HFFc6 (cell line): ENCODE measurements around the gene ADGRF1. TPM values are rescaled to one million over a fixed set of nuclear protein-coding genes. Genes with fewer than 3 reads are reported as not detected.
A peak's percentile ranks its signal among the peaks of the same experiment; 100 is the strongest.
"Not testable (repeated sequence)": the region's sequence is repeated elsewhere in the genome, so short reads cannot be mapped to it uniquely, and the experiment has no call there.

Source experiments
- DNase-seq: peaks from one replicate; pipeline ENCODE4 v3.0.0-alpha.2; 2018
- H3K27ac Mint-ChIP-seq: 2 replicates; pipeline ENCODE4 v1.8.0; 2020; ENCODE audit warnings: mild to moderate bottlenecking, mixed read lengths
- H3K27me3 Mint-ChIP-seq: 2 replicates; pipeline ENCODE4 v1.8.0; 2021; ENCODE audit warnings: mild to moderate bottlenecking, moderate library complexity, mixed read lengths; ENCODE audit not compliant: insufficient read depth
- H3K36me3 Mint-ChIP-seq: 2 replicates; pipeline ENCODE4 v1.8.0; 2021; ENCODE audit warnings: low read depth, mixed read lengths
- H3K4me1 Mint-ChIP-seq: 2 replicates; pipeline ENCODE4 v1.8.0; 2020; ENCODE audit warnings: low read depth, mixed read lengths
- H3K4me3 Mint-ChIP-seq: 2 replicates; pipeline ENCODE4 v1.8.0; 2020; ENCODE audit warnings: mild to moderate bottlenecking, moderate library complexity, mixed read lengths
- H3K9me3 Mint-ChIP-seq: 2 replicates; pipeline ENCODE4 v1.8.0; 2020; ENCODE audit warnings: mild to moderate bottlenecking, mixed read lengths
- total RNA-seq, 6 experiments: library from RNA; stranded (reverse); fragmentation: NEBNext Ultra II Directional; extraction: Animal tissue kit (Norgen Biotek cat#: 25700); gene quantifications; 2 replicates in 1 of 6; 3 replicates in 5 of 6; pipeline ENCODE4 v1.2.3, GENCODE V29; 2021
- TF ChIP-seq, protein P1 (sequence below): fragments of 200-600 bp; sonication (generic); IDR thresholded peaks from 2 replicates; pipeline ENCODE4 v1.5.0; 2021; ENCODE audit warnings: antibody characterized with exemption, mild to moderate bottlenecking

The ADGRF1 gene
- total RNA-seq, 6 experiments from 2014 or later = not detected

DNA sequence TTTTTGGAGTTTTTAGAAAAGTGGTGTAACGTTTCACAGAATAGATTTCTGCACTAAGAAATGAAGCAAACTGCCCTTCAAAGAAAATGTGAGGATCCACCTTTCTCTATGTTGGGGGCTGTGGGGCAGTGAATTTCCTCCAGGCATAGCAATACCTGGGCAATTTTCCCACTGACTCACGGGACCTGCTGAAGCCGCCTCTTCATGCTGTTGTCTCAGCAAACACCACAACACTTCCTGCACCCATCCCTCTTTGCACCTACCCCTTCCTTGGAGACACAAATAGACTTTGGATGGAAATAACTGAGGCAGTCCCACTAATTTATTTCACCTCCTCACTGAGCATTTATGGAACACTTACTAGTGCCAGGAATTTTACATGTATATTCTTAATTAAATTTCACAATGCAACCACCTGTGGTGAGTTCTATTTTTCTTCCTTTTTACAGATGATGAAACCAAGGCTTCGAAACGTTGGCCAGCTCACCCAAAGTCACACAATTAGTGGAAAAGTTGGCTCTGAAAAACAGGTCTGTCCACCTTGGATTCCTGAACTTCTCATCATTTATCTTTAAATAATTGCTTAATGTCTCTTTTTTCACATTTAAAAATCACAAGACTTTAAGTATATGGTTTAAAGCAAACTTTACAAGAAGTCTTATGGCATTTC lies 17.2 kb upstream of the ADGRF1 start:
- H3K27ac Mint-ChIP-seq = no peak overlapping the region
- peaks cover 2% of the 10 kb centered on the region; the same call in 1 of the 2 replicates for H3K27me3 Mint-ChIP-seq
- TF ChIP-seq, protein P1, sequence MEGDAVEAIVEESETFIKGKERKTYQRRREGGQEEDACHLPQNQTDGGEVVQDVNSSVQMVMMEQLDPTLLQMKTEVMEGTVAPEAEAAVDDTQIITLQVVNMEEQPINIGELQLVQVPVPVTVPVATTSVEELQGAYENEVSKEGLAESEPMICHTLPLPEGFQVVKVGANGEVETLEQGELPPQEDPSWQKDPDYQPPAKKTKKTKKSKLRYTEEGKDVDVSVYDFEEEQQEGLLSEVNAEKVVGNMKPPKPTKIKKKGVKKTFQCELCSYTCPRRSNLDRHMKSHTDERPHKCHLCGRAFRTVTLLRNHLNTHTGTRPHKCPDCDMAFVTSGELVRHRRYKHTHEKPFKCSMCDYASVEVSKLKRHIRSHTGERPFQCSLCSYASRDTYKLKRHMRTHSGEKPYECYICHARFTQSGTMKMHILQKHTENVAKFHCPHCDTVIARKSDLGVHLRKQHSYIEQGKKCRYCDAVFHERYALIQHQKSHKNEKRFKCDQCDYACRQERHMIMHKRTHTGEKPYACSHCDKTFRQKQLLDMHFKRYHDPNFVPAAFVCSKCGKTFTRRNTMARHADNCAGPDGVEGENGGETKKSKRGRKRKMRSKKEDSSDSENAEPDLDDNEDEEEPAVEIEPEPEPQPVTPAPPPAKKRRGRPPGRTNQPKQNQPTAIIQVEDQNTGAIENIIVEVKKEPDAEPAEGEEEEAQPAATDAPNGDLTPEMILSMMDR = no peak
- H3K4me3 Mint-ChIP-seq = no peak overlapping the region
- H3K36me3 Mint-ChIP-seq = no peaks in the 10 kb centered on the region
- no peak for DNase-seq
- H3K9me3 Mint-ChIP-seq = no peaks in the 10 kb centered on the region
- no peaks in the 10 kb centered on the region; the same call in 1 of the 2 replicates for H3K4me1 Mint-ChIP-seq

DNA sequence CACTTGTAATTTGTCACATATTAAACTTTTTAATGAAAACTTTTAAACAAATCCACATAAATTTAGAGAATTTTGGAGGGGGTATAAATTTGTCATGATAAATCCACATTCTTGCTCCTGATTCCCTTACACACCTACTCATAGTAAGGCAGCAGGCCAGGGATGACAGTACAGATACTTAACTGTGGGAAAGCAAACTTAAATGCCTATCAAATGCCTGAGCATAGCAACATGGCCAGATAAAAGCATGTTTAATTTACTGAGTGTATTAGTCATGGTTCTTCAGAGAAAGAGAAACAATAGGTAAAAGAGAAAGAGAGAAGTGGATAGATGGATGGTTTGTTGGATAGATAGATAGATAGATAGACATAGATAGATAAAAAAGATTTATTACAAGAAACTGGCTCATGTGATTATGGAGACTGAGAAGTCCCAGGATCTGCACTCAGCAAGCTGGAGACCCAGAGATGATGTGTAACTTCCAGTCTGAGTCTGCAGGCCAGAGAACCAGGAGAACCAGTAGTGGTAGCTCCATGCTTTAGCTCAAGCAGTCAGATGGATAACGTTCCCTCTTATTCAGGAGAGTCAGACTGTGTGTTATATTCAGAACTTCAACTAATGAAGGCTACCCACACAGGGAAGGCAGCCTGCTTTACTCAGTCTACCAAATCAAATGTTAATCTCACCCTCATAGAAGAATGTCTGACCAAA lies 15.9 kb upstream of the ADGRF1 start:
- DNase-seq = peak; percentile 12
- Mint-ChIP-seq H3K27ac (no peak overlapping the region), H3K4me1 (no peaks in the 10 kb centered on the region; the same call in 1 of the 2 replicates), H3K4me3 (no peak overlapping the region), H3K27me3 (no peaks in the 10 kb centered on the region), H3K9me3 (no peaks in the 10 kb centered on the region), H3K36me3 (no peaks in the 10 kb centered on the region)
- TF ChIP-seq, protein P1 = no peak

DNA sequence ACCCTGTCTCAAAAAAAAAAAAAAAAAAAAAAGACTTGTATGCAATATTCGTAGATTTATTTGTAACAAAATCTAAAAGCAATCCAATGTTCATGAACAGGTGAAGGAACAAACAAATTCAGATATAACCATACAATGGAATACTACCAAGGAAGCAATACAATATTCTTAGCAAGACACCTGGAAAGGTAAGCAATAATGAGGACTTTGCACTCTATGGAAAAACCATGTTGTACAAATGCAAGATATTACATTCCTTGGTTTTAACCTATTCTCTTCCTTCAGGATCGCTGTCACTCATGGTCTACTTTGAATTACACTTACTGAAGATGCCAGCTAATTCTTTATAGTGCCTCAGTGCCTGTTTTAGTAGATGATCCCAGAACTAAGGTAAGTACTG lies 14.7 kb upstream of the ADGRF1 start:
- Mint-ChIP-seq H3K36me3 (no peaks in the 10 kb centered on the region), H3K27me3 (peaks cover 4% of the 10 kb centered on the region; the same call in 1 of the 2 replicates), H3K4me1 (no peaks in the 10 kb centered on the region; the same call in 1 of the 2 replicates), H3K27ac (no peak overlapping the region), H3K9me3 (no peaks in the 10 kb centered on the region), H3K4me3 (no peak overlapping the region)
- TF ChIP-seq, protein P1 = no peak
- no peak for DNase-seq

DNA sequence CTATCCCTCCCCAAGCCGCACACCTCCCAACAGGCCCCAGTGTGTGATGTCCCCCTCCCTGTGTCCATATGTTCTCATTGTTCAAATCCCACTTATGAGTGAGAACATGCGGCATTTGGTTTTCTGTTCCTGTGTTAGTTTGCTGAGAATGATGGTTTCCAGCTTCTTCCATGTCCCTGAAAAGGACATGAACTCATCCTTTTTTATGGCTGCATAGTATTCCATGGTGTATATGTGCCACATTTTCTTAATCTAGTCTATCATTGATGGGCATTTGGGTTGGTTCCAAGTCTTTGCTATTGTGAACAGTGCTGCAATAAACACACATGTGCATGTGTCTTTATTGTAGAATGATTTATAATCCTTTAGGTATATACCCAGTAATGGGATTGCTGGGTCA lies 12.2 kb upstream of the ADGRF1 start:
- not testable (repeated sequence) for H3K4me1 Mint-ChIP-seq, H3K27ac Mint-ChIP-seq, DNase-seq, H3K27me3 Mint-ChIP-seq, H3K4me3 Mint-ChIP-seq, H3K9me3 Mint-ChIP-seq, H3K36me3 Mint-ChIP-seq

DNA sequence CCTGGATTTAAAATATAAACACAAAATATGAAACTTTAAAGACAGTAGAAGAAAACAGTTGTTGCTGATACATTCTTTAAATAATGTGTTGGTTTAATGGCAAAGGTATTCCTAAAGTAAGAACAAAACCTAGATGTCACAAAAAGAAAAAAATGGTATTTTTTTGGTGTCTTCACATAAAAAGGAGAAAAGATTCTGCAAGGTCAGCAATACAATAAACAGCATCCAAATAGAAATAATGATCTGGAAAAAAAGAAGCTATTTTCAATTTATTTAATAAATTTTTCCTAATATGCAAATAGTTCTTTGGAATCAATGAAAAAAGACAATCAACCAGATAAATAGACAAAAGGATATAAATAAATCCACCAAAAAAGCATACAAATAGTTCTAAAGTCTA lies 6.5 kb upstream of the ADGRF1 start:
- H3K9me3 Mint-ChIP-seq = no peaks in the 10 kb centered on the region
- H3K36me3 Mint-ChIP-seq = no peaks in the 10 kb centered on the region
- no peak for DNase-seq
- peaks cover 20% of the 10 kb centered on the region for H3K4me1 Mint-ChIP-seq
- TF ChIP-seq, protein P1 = no peak
- H3K4me3 Mint-ChIP-seq = no peak overlapping the region
- no peak overlapping the region for H3K27ac Mint-ChIP-seq
- peaks cover 6% of the 10 kb centered on the region; the same call in 1 of the 2 replicates for H3K27me3 Mint-ChIP-seq
